Mesothelial cell of epicardium (in vitro differentiated cells): ENCODE results near the gene C19orf85. TPM values are rescaled to one million over a fixed set of nuclear protein-coding genes. Genes with fewer than 3 reads are reported as not detected.

ENCODE experiments used
- DNase-seq, 2 experiments: peaks; one replicate each; pipeline ENCODE4 v3.0.0; 2021; ENCODE audit warnings: low spot score in 2 of 2; ENCODE audit not compliant: unreplicated experiment in 2 of 2
- H3K27ac Mint-ChIP-seq: 2 replicates; pipeline ENCODE4 v1.8.0; 2021; ENCODE audit warnings: mixed read lengths
- H3K27me3 Mint-ChIP-seq: 2 replicates; pipeline ENCODE4 v1.8.0; 2021; ENCODE audit warnings: low read depth, mixed read lengths
- H3K36me3 Mint-ChIP-seq: 2 replicates; pipeline ENCODE4 v1.8.0; 2021; ENCODE audit warnings: mixed read lengths
- H3K4me1 Mint-ChIP-seq: 2 replicates; pipeline ENCODE4 v1.8.0; 2021; ENCODE audit warnings: mixed read lengths
- H3K4me3 Mint-ChIP-seq: 2 replicates; pipeline ENCODE4 v1.8.0; 2021; ENCODE audit warnings: mild to moderate bottlenecking, moderate library complexity, mixed read lengths
- H3K9me3 Mint-ChIP-seq: 2 replicates; pipeline ENCODE4 v1.8.0; 2021; ENCODE audit warnings: mixed read lengths
- total RNA-seq: library from RNA; stranded (reverse); gene quantifications from 3 replicates; pipeline ENCODE4 v1.2.1, GENCODE V29; 2021
- TF ChIP-seq, protein P1 (sequence below): fragments of 200-600 bp; sonication (generic); IDR thresholded peaks from one replicate; pipeline ENCODE4 v1.5.0; 2021; ENCODE audit warnings: antibody characterized with exemption; ENCODE audit not compliant: unreplicated experiment

C19orf85 gene
- total RNA-seq, 1 donor from 2014 or later, result not detected

DNA sequence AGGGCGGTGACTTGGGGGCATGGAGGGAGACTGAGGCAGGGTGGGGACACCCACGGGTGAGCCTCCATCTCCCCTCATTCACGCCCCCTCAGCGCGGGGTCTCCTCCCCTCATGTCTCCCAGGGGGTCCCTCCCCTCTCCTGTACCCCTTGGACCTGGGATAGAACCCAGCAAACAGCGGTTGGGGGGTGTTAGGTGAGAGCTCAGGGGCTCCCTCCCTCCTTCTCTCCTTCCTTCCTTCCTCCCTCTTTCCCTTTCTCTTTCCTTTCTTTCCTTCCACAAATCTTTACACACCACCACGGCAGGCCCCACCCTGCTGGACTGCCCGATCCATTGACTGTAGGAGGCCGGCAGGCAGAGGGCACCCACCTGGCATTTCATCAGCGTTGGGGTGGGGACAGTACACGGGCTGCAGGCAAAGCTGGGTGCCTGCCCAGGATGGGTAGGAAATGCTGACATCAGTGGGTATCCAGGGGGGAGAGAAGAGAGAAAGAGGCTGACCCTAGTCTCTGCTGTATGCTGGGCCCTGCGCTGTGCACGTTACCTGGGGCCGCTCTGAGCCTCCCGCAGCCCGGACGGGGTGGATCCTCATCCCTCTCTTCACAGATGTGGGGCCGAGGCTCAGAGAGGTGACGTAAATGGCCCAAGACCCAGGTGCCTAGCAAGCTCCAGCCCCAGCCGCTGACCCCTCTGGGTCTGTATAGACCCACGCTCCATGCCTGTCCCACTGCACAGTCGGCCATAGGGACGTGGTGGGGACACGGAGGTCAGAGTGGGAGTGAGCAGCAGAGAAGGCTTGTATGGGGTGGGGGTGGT lies 27.2 kb upstream of the C19orf85 start:
- no peaks in the 10 kb centered on the region for H3K9me3 Mint-ChIP-seq
- peak overlapping the region; percentile 44 for H3K27ac Mint-ChIP-seq
- H3K36me3 Mint-ChIP-seq, result no peaks in the 10 kb centered on the region
- peaks cover 21% of the 10 kb centered on the region for H3K4me1 Mint-ChIP-seq
- H3K4me3 Mint-ChIP-seq, result no peak overlapping the region
- no peaks in the 10 kb centered on the region for H3K27me3 Mint-ChIP-seq
- DNase-seq, result no peak
- TF ChIP-seq, protein P1, sequence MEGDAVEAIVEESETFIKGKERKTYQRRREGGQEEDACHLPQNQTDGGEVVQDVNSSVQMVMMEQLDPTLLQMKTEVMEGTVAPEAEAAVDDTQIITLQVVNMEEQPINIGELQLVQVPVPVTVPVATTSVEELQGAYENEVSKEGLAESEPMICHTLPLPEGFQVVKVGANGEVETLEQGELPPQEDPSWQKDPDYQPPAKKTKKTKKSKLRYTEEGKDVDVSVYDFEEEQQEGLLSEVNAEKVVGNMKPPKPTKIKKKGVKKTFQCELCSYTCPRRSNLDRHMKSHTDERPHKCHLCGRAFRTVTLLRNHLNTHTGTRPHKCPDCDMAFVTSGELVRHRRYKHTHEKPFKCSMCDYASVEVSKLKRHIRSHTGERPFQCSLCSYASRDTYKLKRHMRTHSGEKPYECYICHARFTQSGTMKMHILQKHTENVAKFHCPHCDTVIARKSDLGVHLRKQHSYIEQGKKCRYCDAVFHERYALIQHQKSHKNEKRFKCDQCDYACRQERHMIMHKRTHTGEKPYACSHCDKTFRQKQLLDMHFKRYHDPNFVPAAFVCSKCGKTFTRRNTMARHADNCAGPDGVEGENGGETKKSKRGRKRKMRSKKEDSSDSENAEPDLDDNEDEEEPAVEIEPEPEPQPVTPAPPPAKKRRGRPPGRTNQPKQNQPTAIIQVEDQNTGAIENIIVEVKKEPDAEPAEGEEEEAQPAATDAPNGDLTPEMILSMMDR, result no peak

DNA sequence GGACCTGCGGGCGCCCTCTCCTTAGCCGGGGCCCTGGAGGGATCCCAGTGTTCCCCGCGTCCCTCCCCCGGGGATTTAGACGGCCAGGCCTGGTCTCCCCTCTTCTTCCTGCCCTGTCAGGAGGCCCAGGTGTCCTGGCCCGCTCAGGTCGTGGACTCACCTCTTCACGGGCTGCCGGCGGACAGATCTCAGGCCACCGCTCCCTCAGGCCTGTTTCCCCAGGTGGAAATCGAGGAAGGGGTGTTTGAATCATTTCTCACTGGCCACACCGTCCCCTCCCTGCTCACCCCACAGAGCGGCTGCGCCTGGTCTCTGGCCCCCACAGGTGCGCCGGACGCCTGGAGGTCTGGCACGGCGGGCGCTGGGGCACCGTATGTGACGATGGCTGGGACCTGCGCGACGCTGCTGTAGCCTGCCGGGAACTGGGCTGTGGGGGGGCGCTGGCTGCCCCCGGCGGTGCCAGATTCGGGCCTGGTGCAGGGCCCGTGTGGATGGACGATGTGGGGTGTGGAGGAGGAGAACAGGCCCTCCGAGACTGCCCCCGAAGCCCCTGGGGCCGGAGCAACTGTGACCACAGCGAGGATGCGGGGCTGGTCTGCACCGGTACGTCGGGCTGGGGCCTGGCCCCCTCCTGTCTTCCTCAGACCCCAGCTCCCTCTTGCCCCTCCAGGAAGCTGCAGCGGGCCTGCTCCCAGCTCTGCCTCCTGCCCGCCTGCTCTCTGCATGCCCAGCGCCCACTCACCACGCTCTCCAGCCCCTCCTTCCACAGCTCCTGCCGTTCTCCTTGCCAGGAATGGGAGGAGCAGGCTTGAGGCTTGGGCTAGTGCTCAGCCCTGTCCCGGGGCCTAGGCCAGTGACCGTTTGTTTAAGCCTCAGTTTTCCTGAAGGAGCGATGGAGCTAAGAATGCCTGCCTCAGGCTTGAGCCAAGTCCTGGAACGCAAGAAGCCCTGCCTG lies 26.2 kb upstream of the C19orf85 start:
- H3K36me3 Mint-ChIP-seq, result no peaks in the 10 kb centered on the region
- no peaks in the 10 kb centered on the region for H3K27me3 Mint-ChIP-seq
- no peak overlapping the region for H3K27ac Mint-ChIP-seq
- H3K9me3 Mint-ChIP-seq, result no peaks in the 10 kb centered on the region
- no peak overlapping the region for H3K4me3 Mint-ChIP-seq
- no peak for DNase-seq
- H3K4me1 Mint-ChIP-seq, result peaks cover 21% of the 10 kb centered on the region
- TF ChIP-seq, protein P1, result no peak

DNA sequence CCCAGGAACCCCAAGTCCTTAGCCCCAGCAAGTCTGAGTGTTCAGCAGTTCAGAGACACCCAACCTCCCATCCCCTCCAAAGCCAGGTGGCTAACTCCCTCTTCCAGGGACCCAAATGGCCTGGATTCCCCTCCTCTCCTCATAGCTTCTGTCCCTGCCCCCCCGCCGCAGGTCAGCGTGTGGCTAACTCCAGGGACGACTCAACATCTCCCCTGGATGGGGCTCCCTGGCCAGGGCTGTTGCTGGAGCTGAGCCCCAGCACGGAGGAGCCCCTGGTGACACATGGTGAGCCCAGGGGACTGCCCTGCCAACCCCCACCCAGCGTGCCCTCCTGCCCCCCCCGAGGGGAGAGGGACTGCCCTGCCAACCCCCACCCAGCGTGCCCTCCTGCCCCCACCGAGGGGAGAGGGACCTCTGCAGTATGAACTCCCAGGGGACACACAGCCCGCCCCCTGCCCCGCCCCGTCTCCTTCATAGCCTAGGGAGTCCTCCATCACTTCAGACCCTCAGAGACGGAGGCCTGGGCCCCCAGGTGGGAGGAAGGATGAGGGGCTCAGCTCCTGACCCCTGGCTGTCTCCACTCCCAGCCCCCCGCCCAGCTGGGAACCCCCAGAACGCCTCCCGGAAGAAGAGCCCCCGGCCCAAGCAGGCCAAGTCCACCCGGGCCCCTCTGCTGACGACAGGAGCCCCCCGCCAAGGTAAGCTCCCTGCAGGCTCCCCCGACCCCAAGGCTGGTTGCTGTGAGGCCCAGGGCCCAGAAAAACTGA lies 25.3 kb upstream of the C19orf85 start:
- no peak overlapping the region for H3K4me3 Mint-ChIP-seq

DNA sequence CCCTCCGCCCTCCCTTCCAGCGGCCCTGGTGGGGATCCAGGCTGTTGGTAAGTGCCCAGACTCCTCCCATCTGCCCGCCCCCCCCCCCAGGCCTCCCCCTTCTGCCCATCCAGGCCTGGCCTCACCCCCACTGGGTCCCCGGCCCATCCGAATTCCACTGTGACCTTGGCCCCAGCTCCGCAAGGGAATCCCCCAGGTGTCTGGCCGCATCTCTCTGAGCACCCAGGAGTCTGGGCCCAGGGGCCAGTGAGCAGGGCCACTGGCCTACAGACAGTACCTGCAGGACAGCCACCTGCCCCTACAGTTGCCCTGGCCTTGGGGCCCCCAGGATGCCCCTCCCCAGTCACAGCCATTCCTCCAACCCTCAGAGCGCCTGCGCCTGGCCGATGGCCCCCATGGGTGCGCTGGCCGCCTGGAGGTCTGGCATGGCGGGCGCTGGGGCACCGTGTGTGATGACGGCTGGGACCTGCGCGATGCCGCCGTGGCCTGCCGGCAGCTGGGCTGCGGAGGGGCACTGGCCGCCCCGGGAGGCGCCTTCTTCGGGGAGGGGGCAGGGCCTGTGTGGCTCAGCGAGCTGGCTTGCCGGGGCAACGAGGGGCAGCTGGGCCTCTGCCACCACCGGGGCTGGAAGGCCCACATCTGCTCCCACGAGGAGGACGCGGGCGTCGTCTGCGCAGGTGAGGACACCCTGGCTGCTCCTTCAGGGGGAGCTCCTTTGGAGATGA lies 24.6 kb upstream of the C19orf85 start:
- no peak overlapping the region for H3K4me3 Mint-ChIP-seq
- H3K27ac Mint-ChIP-seq, result no peak overlapping the region
- TF ChIP-seq, protein P1, result no peak
- no peaks in the 10 kb centered on the region for H3K9me3 Mint-ChIP-seq
- H3K36me3 Mint-ChIP-seq, result no peaks in the 10 kb centered on the region
- peaks cover 24% of the 10 kb centered on the region for H3K4me1 Mint-ChIP-seq
- no peak for DNase-seq
- no peaks in the 10 kb centered on the region for H3K27me3 Mint-ChIP-seq

More for the DNA sequence above, 25.3 kb upstream of the C19orf85 start:
- Mint-ChIP-seq H3K27me3 (no peaks in the 10 kb centered on the region), H3K9me3 (no peaks in the 10 kb centered on the region), H3K4me1 (peaks cover 24% of the 10 kb centered on the region), H3K27ac (no peak overlapping the region), H3K36me3 (no peaks in the 10 kb centered on the region)
- TF ChIP-seq, protein P1, result no peak
- no peak for DNase-seq
